NCI-H1105 treated with DMSO at 0.1 percent for 48 hours (cell line): ENCODE results near the gene SHLD1.
"Not testable (repeated sequence)": the region's sequence is repeated elsewhere in the genome, so short reads cannot be mapped to it uniquely, and the experiment has no call there.

Source experiments
- DNase-seq: peaks from one replicate; lab custom pipeline; 2025; lab: John Stamatoyannopoulos, UW

Gene SHLD1

DNA sequence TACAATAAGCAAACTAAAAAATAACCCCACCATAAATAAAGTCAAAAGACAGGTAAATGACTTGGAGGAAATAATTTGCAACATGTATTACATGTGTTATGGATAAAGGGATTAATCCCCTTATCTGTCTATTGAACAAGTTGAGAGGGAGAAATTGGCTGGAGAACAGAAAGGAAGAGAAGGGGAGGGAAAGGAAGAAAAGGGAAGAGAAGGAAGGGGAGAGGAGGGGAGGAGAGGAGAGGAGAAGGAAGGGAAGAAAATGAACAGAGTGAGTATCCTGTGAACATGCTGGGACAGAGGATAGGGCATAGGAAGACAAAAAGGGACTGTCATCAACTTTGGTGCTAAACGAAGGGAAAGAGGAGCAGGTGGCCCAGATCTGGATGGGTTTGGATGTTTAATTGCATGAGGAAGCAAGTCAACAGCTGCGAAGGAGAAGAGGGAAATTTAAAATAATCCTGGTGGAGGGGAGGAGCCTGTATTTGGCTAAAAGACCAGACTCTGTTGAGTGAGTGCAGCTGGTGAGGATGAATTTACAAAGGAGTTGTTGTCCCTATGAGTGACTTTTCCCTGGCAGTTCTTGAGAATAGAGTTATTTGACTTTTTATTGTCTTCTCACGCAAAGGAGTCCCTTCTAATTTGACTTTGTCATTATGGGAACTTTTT lies 14.2 kb upstream of the SHLD1 start:
- DNase-seq = peak; percentile 32

DNA sequence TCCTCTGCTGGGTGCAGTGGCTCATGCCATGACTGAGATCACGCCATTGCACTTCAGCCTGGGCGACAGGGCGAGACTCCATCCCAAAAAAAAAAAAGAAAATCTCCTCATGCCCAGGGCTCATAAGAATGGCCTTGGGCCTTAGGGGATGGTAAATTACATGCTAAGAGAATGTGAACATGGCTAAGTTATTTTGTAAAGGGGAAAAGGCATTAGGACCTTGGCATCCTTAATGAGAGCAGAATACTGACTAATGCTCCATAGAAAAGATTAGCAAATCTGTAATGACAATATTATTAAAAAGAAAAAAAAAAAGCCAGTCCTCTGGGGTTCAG lies 12.6 kb upstream of the SHLD1 start:
- DNase-seq = no peak

DNA sequence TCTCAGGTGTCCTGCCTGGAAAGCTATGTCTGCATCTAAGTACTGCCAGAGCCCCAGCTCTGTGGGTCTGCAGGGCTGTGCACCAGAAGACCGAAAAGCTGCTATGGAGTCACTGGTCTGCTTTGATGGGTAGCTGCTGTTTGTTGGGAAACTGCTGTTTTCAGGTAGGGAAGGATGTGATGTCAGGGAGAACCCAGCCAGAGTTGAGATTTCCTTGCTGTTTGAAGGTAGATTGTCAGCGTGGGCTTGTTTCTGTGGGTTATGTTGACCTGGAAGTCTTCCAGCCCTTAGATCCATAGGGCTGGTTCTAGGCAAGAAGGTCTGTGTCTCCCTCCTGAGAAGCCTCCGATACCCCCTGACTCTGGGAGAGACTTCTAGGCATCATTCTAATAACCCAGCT lies 12.2 kb upstream of the SHLD1 start:
- DNase-seq = no peak

DNA sequence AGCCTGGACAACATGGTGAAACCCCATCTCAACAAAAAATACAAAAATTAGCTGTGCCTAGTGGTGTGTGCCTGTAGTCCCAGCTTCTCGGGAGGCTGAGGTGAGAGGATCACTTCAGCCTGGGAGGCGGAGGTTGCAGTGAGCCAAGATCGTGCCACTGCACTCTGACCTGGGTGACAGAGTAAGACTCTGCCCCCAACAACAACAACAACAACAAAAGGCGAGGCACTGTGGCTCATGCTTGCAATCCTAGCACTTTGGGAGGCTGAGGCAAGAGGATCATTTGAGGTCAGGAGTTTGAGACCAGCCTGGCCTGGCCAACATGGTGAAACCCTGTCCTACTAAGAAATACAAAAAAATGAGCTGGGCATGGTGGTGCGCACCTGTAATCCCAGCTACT lies 9.6 kb upstream of the SHLD1 start:
- not testable (repeated sequence) for DNase-seq

DNA sequence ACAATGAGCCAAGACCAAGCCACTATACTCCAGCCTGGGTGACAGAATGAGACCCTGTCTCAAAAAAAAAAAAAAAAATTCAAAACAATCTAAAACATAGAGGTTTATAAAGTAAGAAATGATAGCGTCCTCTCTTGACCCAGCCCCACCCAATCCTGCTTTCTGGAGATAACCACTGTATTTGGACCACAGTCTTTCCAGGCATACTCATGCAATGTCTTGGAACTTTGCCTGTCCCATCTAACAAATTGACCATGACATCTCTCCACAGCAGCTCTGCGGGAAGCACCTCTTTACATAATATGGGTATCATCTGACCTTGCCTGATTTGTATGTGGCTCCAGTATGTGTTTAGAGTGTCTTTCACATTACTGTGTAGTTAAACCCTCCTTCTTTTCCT lies 9.1 kb upstream of the SHLD1 start:
- no peak for DNase-seq

DNA sequence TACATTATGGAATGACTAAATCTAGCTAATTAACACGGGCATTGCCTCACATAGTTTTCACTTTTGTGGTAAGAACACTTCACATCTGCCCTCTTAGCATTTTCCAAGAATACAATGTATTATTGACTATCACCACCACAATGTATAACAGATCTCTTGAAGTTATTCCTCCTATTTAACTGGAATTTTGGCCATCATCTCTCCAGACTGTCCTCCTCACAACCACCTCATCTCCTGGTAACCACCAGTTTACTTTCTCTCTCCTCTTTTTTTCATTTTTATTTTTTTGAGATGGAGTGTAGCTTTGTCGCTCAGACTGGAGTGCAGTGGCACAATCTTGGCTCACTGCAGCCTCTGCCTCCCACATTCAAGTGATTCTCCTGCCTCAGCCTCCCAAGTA lies 8.2 kb upstream of the SHLD1 start:
- no peak for DNase-seq

DNA sequence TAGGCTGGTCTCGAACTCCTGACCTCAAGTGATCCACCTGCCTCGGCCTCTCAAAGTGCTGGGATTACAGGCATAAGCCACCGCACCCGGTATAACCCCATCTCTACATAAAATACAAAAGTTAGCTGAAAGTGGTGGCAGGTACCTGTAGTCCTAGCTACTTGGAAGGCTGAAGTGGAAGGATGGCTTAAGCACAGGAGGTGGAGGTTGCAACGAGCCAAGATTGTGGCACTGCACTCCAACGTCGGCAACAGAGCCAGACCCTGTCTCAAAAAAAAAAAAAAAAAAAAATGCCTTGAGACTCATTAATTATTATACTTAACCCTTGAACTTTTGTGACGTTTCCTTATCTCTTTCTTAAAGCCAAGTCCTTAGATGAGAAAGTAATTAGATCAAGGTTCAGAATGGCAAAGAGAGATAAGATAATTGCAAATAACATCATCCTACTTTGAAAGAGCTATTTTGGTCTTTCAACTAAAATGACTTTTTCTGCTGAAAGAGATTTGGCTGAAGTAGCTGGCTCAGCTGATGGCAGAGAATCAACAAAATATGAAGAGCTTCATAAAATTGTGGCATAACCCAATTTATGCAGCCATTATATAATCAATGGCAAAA lies 4.7 kb upstream of the SHLD1 start:
- no peak for DNase-seq

DNA sequence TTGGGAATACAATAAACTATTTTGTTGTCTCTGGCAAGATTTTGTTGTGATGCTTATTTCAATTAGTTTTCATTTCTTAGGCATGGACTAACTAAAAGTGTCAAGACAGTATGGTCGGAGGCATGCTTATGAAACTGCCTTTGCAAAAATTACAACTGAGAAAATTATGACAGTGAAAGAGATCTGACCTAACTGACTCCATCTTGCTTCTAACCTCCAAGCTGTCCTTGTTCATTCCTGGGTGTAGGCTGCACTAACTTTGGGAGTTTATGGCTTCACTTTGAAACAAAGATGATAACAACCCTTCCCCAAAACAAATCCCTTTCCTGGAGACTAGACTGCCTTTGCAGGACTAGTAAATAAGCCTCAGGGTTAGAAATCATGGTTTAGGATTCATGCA lies 4.1 kb upstream of the SHLD1 start:
- DNase-seq = no peak

DNA sequence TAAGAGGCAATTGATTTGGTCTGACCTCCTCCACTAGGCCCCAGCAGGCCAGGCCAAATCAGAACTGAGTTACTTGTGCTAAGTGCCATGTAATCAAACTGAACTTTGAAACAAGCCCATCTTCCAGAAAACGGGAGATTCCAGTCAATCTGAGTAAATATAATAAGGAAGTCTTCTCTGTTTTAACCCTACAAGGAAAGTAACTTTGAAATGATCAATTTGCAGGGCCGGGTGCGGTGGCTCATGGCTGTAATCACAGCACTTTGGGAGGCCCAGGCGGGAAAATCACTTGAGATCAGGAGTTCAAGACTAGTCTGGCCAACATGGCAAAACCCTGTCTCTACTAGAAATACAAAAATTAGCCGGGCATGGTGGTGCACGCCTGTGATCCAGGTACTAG lies 2.0 kb upstream of the SHLD1 start:
- no peak for DNase-seq

DNA sequence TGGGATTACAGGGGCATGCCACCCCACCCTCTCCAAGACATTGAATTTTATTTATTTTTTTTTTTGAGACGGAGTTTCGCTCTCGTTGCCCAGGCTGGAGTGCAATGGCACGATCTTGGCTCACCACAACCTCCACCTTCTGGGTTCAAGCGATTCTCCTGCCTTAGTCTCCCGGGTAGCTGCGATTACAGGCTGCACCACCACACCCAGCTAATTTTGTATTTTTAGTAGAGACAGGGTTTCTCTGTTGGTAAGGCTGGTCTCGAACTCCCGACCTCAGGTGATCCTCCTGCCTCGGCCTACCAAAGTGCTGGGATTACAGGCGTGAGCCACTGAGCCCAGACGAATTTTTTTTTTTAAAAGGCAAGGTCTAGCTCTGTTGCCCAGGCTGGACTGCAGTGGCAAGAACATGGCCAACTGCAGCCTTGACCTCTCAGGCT lies 669 bp upstream of the SHLD1 start:
- not testable (repeated sequence) for DNase-seq

DNA sequence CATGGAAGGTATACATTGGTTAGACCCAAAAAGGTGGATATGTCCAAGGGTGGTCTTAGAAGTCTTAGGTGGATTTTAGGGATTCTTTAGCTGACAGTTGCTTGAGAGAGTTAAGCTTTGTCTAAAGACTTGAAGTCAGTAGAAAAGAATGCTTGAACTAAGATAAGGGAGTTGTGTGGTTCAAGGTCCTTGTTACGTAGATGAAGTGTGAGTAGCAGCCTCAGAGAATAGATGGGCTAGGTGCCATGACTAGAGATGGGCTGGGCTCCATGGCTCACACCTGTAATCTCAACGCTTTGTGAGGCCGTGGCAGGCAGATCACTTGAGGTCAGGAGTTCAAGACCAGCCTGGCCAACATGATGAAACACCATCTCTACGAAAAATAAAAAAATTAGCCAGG lies 1.7 kb downstream of the SHLD1 start:
- no peak for DNase-seq

DNA sequence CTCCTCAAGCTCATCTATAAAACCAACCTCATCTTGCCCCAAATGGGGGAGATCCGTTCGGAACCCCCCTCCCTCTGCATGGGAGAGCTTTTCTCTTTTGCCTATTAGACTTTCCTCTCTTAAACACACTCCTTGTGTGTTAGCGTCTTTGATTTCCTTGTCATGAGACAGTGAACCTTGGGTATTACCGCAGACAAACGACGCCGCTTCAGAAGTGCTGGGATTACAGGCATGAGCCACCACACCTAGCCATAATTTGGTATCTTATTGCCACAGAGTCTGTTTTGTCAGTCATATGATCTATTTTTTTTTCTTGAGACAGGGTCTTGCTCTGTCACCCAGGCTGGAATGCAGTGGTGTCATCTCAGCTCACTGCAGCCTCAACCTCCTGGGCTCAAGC lies 3.6 kb downstream of the SHLD1 start:
- DNase-seq = no peak

DNA sequence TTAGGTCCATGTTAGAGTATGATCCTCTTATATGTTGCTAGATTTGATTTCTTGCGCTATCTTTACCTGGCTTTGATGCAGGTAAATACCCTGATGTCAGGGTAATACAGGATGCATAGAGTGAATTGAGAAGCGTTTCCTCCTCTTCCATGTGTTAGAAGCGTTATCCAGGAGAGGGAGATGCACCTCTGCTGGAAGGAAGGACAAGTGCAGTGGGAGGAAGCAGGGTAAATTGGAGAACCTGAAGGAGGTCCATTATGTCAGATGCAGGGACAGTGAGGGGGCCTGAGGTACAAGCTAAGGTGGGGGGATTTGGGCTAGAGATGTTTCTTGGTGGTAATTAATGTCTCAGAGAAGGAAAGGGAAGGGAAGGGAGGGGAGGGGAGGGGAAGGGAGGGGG lies 7.7 kb downstream of the SHLD1 start:
- DNase-seq = no peak

DNA sequence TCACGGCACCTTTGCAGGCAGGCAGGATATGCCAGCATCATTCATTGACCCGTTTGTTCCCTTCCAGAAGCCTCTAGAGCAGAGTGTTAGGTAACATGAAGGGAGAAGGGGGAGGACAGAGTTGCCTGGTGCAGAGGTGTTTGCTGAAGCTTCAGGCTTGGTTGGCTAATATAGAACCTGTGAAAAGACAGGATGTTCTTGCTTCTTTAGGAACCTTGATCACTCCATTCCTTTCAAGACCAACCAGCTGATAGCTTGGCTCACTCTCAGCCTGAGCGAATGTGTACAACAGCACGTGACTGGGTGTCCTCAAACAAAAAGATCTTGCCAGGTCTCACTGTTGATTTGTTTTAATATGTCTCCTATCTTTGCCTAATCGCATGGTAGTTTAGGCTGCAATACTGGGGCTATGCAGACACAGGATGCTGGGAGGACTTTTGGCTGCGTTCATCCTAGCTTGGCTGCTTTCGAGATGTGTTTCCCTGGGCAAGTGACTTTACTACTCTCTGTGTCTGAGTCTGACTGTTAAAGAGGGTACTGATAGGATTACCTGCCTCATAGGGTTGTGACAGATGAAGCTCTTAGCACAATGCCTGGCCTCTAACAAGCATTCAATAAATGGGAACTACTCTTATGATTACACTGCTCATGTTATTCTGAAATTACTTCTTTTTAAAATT lies 16.0 kb downstream of the SHLD1 start:
- DNase-seq = no peak

DNA sequence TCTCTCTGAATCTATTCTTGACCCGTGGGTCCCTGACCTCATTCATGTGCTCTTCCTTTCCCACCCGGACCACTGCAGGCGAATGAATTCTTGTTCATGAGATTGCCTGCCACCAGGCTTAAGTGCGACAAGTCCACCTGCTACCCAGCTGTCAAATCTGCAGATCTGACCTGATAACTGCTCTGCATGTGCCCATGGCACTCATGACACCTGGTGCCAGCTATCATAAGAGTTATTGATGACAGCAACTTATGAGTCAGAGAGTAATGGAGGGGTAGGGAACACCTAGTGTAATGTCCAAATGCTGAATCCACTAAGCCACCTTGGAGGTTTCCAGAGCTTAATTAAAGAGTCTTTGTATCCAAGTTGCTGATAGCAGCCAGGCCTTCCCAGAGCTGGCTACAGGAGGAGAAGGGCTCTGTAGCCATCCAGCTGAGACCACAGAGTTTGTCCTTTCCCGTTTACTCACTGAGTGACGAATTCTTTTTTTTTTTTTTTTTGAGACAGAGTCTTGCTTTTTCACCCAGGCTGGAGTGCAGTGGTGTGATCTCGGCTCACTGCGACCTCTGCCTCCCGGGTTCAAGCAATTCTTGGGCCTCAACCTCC lies 17.4 kb downstream of the SHLD1 start:
- DNase-seq = no peak

DNA sequence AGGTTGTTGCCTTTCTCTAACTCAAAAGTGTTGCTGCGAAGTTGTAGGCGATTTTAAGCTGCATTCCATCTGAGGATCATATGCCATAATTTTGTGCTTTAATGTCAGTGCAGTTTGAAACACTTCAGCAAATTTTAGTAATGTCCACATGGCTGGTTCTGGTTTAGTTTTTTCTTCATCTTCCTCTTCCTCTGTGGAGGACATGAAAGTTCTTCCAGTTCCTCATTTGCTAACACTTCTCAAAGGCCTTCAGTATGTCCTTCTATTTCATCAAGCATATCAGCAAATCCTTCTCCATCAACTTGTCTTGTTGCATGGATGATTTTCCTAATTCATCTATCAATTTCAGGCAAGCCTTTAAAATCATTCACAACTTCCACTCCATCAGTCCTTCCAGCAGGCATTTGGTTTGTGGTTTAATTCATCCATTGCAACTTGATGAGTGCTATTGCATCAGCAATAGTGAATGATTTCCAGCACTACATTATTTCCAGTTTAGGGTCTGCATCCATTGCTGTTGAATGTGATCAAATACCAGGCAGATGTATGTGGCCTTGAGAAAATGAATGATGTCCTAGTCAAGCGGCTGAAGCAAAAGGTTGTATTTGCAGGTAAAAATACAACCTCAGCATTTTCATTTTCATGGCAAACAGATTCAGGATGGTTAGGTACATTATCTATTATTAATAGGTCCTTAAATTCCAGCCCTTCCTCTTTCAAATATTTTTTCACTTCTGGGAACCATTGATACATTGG lies 20.2 kb downstream of the SHLD1 start:
- no peak for DNase-seq

DNA sequence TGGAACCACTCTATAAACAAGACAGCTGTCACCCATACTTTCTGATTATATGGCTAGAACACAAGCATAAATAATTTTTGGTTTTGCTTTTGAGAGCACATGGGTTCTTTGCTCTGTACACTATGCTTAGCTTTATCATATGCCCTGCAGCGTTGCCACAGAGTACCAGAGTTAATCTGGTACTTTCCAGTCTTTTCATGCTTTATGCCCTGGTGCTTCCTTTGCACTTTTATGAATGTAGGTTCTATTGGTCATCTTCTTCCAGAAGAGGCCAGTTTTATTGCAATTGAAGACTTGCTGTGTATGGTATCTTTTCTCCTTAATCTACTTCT lies 20.8 kb downstream of the SHLD1 start:
- DNase-seq = no peak

DNA sequence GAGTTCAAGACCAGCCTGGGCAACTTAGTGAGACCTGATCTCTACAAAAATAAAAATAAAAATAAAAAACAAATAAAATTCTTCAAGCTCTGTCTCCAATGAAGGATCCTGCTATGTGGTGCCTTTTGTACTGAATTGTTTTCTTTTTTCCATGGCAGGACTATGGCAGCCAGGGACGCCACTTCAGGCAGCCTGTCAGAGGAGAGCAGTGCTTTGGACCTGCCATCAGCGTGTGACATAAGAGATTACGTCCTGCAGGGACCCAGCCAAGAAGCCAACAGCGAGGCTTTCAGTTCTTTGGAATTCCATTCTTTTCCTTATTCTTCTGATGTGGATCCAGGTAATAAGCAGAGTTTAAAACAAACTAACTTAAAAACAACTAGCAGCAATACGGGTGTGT lies 22.5 kb downstream of the SHLD1 start:
- DNase-seq = no peak

DNA sequence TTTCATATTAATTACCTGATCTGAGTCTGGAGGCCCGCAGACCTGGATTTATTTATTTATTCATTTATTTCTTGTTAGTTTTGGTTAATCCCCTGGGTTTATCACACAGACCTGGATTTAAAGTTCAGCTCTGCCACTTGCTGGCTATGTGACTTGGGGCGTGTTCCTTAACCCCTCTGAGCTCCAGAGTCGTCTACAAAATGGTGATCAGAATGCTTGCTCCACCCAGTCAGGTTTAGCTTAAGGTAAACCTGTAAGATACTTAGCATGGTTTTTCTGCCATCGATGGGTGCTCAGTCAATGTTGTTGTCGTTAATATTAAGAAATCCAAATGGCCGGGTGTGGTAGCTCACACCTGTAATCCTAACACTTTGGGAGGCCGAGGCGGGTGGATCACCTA lies 23.4 kb downstream of the SHLD1 start:
- no peak for DNase-seq

DNA sequence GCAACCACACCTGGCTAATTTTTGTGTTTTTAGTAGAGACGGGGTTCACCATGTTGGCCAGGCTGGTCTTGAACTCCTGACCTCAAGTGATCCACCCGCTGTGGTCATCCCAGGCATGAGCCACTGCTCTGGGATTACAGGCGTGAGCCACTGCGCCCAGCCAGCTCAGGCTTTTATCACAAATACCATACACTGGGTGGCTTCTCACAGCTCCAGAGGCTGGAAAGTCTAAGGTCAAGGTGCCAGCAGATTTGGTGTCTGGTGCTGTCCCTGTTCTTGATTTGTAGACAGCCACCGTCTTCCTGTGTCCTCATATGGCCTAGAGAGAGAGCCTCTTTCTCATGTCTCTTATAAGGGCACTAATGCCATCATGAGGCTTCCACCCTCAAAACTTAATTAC lies 25.9 kb downstream of the SHLD1 start:
- DNase-seq = no peak

DNA sequence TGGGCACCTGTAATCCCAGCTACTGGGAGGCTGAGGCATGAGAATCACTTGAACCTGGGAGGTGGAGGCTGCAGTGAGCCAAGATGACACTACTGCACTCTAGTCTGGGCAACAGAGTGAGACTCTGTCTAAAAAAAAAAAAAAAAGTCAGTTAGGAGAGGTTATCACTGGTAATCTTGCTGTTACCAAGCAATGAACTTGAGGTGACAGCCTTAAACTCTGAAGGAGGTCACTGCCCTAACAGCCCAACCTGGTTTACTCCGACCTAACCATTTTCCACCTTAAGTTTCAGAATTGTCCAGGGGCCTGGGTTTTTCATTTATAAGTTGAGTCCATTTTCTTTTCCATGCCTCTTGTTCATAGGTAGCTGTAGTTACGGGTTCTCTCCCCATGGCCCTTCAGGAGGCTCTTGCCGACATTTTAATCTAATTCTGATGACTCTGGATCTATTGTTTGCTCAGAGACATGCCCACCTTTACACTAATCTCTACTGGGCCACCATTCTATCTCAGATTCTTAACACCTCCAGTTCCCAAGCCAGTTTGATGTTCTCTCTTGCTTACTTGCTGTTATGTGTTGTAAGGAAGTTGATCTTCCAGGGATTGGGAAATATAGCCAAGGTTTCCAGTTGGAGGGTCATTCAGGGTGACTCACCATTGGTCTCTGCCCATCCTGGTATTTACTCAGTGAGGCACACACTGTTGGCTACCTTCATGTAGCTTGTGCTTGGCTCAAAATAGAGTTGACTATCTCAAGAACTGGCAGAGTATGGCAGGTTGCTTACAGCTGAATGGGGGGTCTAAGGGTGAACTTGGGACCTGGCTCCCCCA lies 29.1 kb downstream of the SHLD1 start:
- DNase-seq = no peak

DNA sequence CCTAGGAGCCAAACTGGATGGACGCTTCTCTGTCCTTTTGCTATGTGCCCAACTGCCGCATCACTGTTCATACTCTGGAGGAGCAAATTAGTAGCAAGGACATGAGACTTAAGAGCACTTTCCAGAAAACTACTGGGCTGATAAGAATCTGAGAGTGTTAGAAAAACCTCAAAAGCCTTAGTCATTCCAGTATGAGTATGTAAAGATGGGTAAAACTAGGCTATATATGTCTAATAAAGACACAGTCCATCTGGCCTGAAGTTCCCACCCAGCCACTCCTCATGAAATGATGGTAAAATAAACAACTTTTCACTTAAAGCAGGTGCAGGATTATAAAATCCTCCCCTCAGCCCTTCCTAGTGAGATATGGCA lies 30.6 kb downstream of the SHLD1 start:
- DNase-seq = no peak
